GM12878 (cell line): ENCODE results near the gene SLC39A13. TPM values are rescaled to one million over a fixed set of nuclear protein-coding genes. Genes with fewer than 3 reads are reported as not detected.

Source experiments
- BMI1 ChIP-seq: fragments of 450-650 bp; IDR thresholded peaks from 2 replicates; pipeline ENCODE4 v1.6.1; 2016; ENCODE audit warnings: mild to moderate bottlenecking, moderate library complexity, borderline replicate concordance
- CEBPZ ChIP-seq: fragments of 150-350 bp; IDR thresholded peaks from 2 replicates; pipeline ENCODE4 v1.6.1; 2016; ENCODE audit warnings: low read depth, low read length
- CUX1 ChIP-seq: IDR thresholded peaks from 2 replicates; pipeline ENCODE4 v1.6.1; 2012; ENCODE audit warnings: improper control_type of control experiment, low read depth, low read length; ENCODE audit not compliant: insufficient replicate concordance
- NFIC ChIP-seq: IDR thresholded peaks from 2 replicates; pipeline ENCODE4 v1.6.1; 2012; ENCODE audit warnings: low read depth, mild to moderate bottlenecking, inconsistent platforms, low read length, moderate library complexity
- PBX3 ChIP-seq: IDR thresholded peaks from 2 replicates; pipeline ENCODE4 v1.6.1; 2011; ENCODE audit warnings: mild to moderate bottlenecking, low read depth, low read length, moderate library complexity; ENCODE audit not compliant: insufficient replicate concordance
- POLR2A ChIP-seq: IDR thresholded peaks from 2 replicates; pipeline ENCODE4 v1.6.1; 2011; ENCODE audit warnings: low read depth, mild to moderate bottlenecking, low read length
- POLR2AphosphoS5 ChIP-seq: IDR thresholded peaks from 2 replicates; pipeline ENCODE4 v1.6.1; 2011; ENCODE audit warnings: mild to moderate bottlenecking, low read length, inconsistent platforms
- RAD51 ChIP-seq: fragments of 450-650 bp; IDR thresholded peaks from 2 replicates; pipeline ENCODE4 v1.6.1; 2016; ENCODE audit warnings: moderate library complexity, mild to moderate bottlenecking, inconsistent platforms
- RB1 ChIP-seq: fragments of 450-650 bp; formaldehyde crosslinking; IDR thresholded peaks from 2 replicates; pipeline ENCODE4 v1.6.1; 2017; ENCODE audit warnings: mild to moderate bottlenecking, borderline replicate concordance
- RBBP5 ChIP-seq: fragments of 200-600 bp; sonication (generic); conservative IDR thresholded peaks from 2 replicates; pipeline ENCODE4 v1.6.1; 2016
- RELB ChIP-seq: fragments of 450-650 bp; IDR thresholded peaks from 2 replicates; pipeline ENCODE4 v1.6.1; 2017; ENCODE audit warnings: low read depth, mild to moderate bottlenecking, moderate library complexity
- SIN3A ChIP-seq: IDR thresholded peaks from 2 replicates; pipeline ENCODE4 v1.6.1; 2012; ENCODE audit warnings: low read depth, low read length, improper control_type of control experiment
- STAT1 ChIP-seq: fragments of 450-650 bp; conservative IDR thresholded peaks from 2 replicates; pipeline ENCODE4 v1.6.1; 2014; ENCODE audit warnings: antibody characterized with exemption, mild to moderate bottlenecking
- SUZ12 ChIP-seq: fragments of 200-600 bp; sonication (generic); IDR thresholded peaks from one replicate; pipeline ENCODE4 v1.6.1; 2018; ENCODE audit warnings: antibody characterized with exemption, mild to moderate bottlenecking; ENCODE audit not compliant: unreplicated experiment
- TCF12 ChIP-seq: IDR thresholded peaks from 2 replicates; pipeline ENCODE4 v1.6.1; 2011; ENCODE audit warnings: low read depth, mild to moderate bottlenecking, low read length
- USF2 ChIP-seq: IDR thresholded peaks from 2 replicates; pipeline ENCODE4 v1.6.1; 2011; ENCODE audit warnings: low read depth, low read length, improper control_type of control experiment, borderline replicate concordance
- ZBED1 ChIP-seq: IDR thresholded peaks from 2 replicates; pipeline ENCODE4 v1.6.1; 2016; ENCODE audit warnings: borderline replicate concordance
- polyA plus RNA-seq, 11 experiments: library from polyadenylated mRNA; depleted of rRNA in 4 of 11; unstranded in 6 of 11; stranded (reverse) in 5 of 11; fragments of >200 nt; fragmentation: Nextera tagmentation in 4 of 11; fragmentation: Illumina TruSeq in 1 of 11; extraction: Ambion mirVana in 4 of 11; extraction: Trizol in 1 of 11; gene quantifications; 1 replicate in 1 of 11; 2 replicates in 10 of 11; pipeline versions ENCODE4 v1.2.1 to v1.2.3, GENCODE V29; 2011 to 2016; ENCODE audit warnings: inconsistent platforms in 2 of 11, missing spikeins in 2 of 11, low read depth in 1 of 11
- total RNA-seq, 4 experiments: library from RNA; depleted of rRNA in 3 of 4; stranded (reverse); fragments of >200 nt in 3 of 4; fragmentation: Illumina TruSeq in 1 of 4; extraction: Trizol in 1 of 4; gene quantifications; 2 replicates each; pipeline versions ENCODE4 v1.2.1 to v1.2.3, GENCODE V29; 2013 to 2021

SLC39A13 gene
- total and polyA plus RNA-seq, 10 of the 15 experiments (the other 5 are each of a cell fraction or from before 2014, with no cell fraction given): 0.23 to 19.8 (median 6.3) TPM

GRCh38 chr11:47407746-47408590, at the start of gene SLC39A13 (continued):
- TF ChIP-seq CUX1 (peak; percentile 78), USF2 (no peak), RBBP5 (no peak), ZBED1 (no peak; the same call in 1 of the 2 replicates), NFIC (peak; percentile 37; the same call in 1 of the 2 replicates), PBX3 (no peak), RAD51 (no peak), TCF12 (peak; percentile 54), RB1 (peak; percentile 97), POLR2AphosphoS5 (peak; percentile 58; the same call in 1 of the 2 replicates), POLR2A (peak; percentile 88), SIN3A (peak; percentile 68; the same call in 1 of the 2 replicates), SUZ12 (no peak), BMI1 (no peak), STAT1 (peak; percentile 98; the same call in 1 of the 2 replicates), CEBPZ (no peak), RELB (peak; percentile 88)
